Progenitor cell of endocrine pancreas (in vitro differentiated cells): Measurements from ENCODE around the gene ADAMTS14. TPM values are rescaled to one million over a fixed set of nuclear protein-coding genes. Genes with fewer than 3 reads are reported as not detected.

Source experiments
- DNase-seq: peaks from one replicate; pipeline ENCODE4 v3.0.0; 2021; ENCODE audit warnings: low spot score; ENCODE audit not compliant: unreplicated experiment
- H3K27ac Mint-ChIP-seq: 2 replicates; pipeline ENCODE4 v1.8.0; 2021; ENCODE audit warnings: mild to moderate bottlenecking, moderate library complexity, mixed read lengths
- H3K27me3 Mint-ChIP-seq: 2 replicates; pipeline ENCODE4 v1.8.0; 2021; ENCODE audit warnings: mixed read lengths
- H3K36me3 Mint-ChIP-seq: 2 replicates; pipeline ENCODE4 v1.8.0; 2022; ENCODE audit warnings: mixed read lengths; ENCODE audit not compliant: insufficient read depth
- H3K4me1 Mint-ChIP-seq: 2 replicates; pipeline ENCODE4 v1.8.0; 2021; ENCODE audit warnings: low read depth, mixed read lengths
- H3K4me3 Mint-ChIP-seq: 2 replicates; pipeline ENCODE4 v1.8.0; 2021; ENCODE audit warnings: low read depth, mild to moderate bottlenecking, moderate library complexity, mixed read lengths
- H3K9me3 Mint-ChIP-seq: 2 replicates; pipeline ENCODE4 v1.8.0; 2021; ENCODE audit warnings: low read depth, mixed read lengths
- total RNA-seq: library from RNA; stranded (reverse); gene quantifications from 2 replicates; pipeline ENCODE4 v1.2.1, GENCODE V29; 2021
- TF ChIP-seq, protein P1 (sequence below): fragments of 200-600 bp; sonication (generic); IDR thresholded peaks from one replicate; pipeline ENCODE4 v1.5.0; 2021; ENCODE audit warnings: antibody characterized with exemption, mild to moderate bottlenecking; ENCODE audit not compliant: unreplicated experiment

Gene ADAMTS14
- total RNA-seq, 1 donor from 2014 or later: 0.05 TPM

GRCh38 chr10:70751991-70752390 lies 79.7 kb downstream of the ADAMTS14 start:
- Mint-ChIP-seq H3K4me1 (no peaks in the 10 kb centered on the region), H3K36me3 (no peaks in the 10 kb centered on the region)

GRCh38 chr10:70752571-70752970 lies 80.3 kb downstream of the ADAMTS14 start:
- Mint-ChIP-seq H3K27ac (no peak overlapping the region), H3K4me3 (no peak overlapping the region), H3K36me3 (no peaks in the 10 kb centered on the region), H3K9me3 (no peaks in the 10 kb centered on the region), H3K27me3 (peaks cover 12% of the 10 kb centered on the region), H3K4me1 (no peaks in the 10 kb centered on the region)
- TF ChIP-seq, protein P1, sequence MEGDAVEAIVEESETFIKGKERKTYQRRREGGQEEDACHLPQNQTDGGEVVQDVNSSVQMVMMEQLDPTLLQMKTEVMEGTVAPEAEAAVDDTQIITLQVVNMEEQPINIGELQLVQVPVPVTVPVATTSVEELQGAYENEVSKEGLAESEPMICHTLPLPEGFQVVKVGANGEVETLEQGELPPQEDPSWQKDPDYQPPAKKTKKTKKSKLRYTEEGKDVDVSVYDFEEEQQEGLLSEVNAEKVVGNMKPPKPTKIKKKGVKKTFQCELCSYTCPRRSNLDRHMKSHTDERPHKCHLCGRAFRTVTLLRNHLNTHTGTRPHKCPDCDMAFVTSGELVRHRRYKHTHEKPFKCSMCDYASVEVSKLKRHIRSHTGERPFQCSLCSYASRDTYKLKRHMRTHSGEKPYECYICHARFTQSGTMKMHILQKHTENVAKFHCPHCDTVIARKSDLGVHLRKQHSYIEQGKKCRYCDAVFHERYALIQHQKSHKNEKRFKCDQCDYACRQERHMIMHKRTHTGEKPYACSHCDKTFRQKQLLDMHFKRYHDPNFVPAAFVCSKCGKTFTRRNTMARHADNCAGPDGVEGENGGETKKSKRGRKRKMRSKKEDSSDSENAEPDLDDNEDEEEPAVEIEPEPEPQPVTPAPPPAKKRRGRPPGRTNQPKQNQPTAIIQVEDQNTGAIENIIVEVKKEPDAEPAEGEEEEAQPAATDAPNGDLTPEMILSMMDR: no peak
- no peak for DNase-seq

More at GRCh38 chr10:70751991-70752390, 79.7 kb downstream of the ADAMTS14 start:
- Mint-ChIP-seq H3K27me3 (peaks cover 14% of the 10 kb centered on the region), H3K4me3 (no peak overlapping the region), H3K9me3 (no peaks in the 10 kb centered on the region), H3K27ac (no peak overlapping the region)
- no peak for DNase-seq
- TF ChIP-seq, protein P1: no peak

DNA sequence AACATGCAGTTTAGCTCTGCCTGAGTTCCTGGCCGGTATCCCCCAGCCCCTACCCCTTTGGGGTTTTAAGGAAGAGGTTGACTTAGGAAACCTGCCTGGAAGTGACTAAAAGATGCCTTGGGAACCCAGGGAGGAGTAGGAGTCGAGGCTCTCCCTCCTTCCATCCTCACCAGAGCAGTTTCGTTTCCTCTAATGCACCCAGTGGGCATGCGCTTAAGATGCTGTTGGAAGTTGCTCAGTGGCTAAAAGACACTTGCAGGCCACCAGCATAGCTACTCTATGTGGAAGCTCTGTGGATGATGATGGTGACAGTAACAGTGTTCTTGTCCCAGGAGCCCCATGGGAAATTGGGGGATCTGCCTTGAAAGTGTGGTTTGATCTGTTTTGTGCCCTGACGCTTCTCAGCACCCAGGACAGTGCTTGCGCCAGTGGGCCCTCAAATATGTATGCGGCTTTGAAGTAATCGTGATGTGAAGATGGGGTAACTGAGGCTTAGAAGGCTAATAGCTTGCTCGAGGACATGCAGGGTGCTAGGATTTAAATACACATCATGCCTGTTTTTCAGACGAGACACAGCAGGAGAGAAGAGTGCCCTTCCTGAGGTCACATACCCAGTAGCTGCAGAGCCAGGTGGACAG lies 80.8 kb downstream of the ADAMTS14 start:
- Mint-ChIP-seq H3K4me1 (no peaks in the 10 kb centered on the region), H3K9me3 (no peaks in the 10 kb centered on the region), H3K27me3 (peaks cover 7% of the 10 kb centered on the region), H3K4me3 (no peak overlapping the region), H3K36me3 (no peaks in the 10 kb centered on the region), H3K27ac (no peak overlapping the region)
- no peak for DNase-seq
- TF ChIP-seq, protein P1: no peak

GRCh38 chr10:70753841-70754621 lies 81.7 kb downstream of the ADAMTS14 start:
- no peaks in the 10 kb centered on the region for H3K4me1 Mint-ChIP-seq

DNA sequence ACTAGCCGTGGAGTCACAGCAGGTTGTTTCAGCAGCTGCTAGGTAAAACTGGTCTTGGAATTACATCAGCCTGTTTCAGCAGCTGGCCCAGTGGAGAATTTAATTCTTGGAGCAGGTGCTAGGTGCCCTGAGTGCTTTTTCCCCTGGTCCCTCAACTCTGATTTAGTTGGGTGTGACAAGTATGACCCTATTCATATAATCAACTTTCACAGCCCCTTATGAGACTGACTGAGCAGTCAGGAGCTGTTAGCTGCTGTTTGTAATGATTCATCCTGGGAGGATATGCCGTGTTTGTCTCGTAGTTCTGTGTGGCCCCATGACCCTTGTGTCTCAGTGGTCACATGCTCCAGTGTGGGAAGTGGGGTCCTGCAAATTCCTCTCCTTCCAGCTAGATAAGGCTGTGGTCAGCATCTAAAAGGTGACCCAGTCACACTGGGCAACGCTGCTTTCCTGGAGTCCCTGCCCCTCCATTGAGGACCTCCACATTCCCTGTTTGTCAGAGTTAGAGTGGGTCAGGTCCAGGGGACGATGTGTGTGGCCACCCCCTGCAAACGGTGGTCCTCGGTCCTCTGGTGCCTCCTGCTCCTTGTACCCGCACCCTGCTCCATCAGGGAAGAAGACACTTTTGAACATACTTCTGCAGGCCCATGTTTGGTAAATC lies 84.5 kb downstream of the ADAMTS14 start:
- no peaks in the 10 kb centered on the region for H3K36me3 Mint-ChIP-seq
- no peak overlapping the region for H3K4me3 Mint-ChIP-seq
- H3K27me3 Mint-ChIP-seq: peaks cover 11% of the 10 kb centered on the region
- no peak overlapping the region for H3K27ac Mint-ChIP-seq
- H3K9me3 Mint-ChIP-seq: no peaks in the 10 kb centered on the region
- DNase-seq: no peak
- TF ChIP-seq, protein P1: no peak
- no peaks in the 10 kb centered on the region for H3K4me1 Mint-ChIP-seq

More at GRCh38 chr10:70753841-70754621, 81.7 kb downstream of the ADAMTS14 start:
- TF ChIP-seq, protein P1: no peak
- Mint-ChIP-seq H3K27me3 (peaks cover 7% of the 10 kb centered on the region), H3K4me3 (no peak overlapping the region), H3K9me3 (no peaks in the 10 kb centered on the region), H3K27ac (peak overlapping the region; percentile 71), H3K36me3 (no peaks in the 10 kb centered on the region)
- DNase-seq: no peak
